Astrocyte of the spinal cord (primary cell): Measurements from ENCODE around the gene TPMT.

Source experiments
- DNase-seq: peaks from one replicate; pipeline ENCODE4 v3.0.0; 2011; ENCODE audit warnings: low read depth, low spot score
- H3K4me3 ChIP-seq: 2 replicates; pipeline ENCODE4 v1.5.1; 2011; ENCODE audit warnings: low read depth, mild to moderate bottlenecking, low read length, moderate library complexity
- CTCF ChIP-seq: IDR thresholded peaks from 2 replicates; pipeline ENCODE4 v1.5.1; 2012; ENCODE audit warnings: low read depth, mild to moderate bottlenecking, low read length, inconsistent platforms
- in situ Hi-C: cut with HindIII; loops from 2 replicates; pipeline ENCODE4 v1.10.0; 2017; ENCODE audit warnings: low sequenced_read_pairs

The TPMT gene

GRCh38 chr6:18090349-18090786 is 64.5 kb downstream of the TPMT start:
- no peak for DNase-seq
- no peak for TF ChIP-seq CTCF
- H3K4me3 ChIP-seq, result no peak overlapping the region
- in situ Hi-C loops, result no loop called here

- in situ Hi-C loops, result no loop called here
- TF ChIP-seq CTCF, result no peak
- no peak for DNase-seq
- H3K4me3 ChIP-seq, result no peak overlapping the region
These were observed 66.2 kb downstream of the TPMT start for GRCh38 chr6:18088419-18089296.

DNA sequence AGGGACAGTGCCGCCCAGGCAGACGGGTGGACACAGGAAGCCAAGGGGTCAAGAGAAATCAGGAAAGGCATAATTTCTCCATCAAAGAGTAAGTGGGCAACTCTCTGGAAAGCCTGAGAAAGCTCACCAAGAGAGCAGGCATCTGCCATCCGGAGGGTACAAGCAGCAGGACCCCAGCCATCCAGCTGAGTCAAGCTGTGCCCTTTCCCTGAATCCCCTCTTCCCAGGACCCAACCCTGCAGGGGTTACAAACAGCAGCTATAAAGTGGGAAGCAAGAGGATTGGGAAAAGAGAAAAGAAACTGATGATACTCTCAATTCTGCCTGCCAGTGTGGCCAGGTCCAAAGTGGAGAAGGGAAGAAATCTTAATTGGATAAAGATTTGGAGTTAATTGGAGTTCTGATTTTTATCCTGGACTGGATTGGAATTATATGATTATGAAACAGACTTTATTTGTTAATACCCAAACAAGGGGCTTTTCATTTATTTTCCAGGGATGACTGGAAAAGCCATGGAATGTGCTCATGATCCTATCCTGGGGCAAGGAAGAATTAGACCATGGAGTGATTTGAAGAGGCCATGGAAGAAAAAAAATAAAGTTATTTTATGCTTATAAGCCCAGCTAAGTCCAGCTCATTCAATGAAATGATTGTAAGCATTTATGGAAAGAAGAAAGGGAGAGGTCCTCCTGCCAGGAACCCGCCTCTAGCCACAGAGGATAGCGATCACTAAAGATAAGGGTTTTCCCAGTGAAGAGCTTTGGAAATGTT is 67.3 kb downstream of the TPMT start:
- no peak for DNase-seq
- in situ Hi-C loops, result no loop called here
- no peak overlapping the region for H3K4me3 ChIP-seq
- TF ChIP-seq CTCF, result no peak

DNA sequence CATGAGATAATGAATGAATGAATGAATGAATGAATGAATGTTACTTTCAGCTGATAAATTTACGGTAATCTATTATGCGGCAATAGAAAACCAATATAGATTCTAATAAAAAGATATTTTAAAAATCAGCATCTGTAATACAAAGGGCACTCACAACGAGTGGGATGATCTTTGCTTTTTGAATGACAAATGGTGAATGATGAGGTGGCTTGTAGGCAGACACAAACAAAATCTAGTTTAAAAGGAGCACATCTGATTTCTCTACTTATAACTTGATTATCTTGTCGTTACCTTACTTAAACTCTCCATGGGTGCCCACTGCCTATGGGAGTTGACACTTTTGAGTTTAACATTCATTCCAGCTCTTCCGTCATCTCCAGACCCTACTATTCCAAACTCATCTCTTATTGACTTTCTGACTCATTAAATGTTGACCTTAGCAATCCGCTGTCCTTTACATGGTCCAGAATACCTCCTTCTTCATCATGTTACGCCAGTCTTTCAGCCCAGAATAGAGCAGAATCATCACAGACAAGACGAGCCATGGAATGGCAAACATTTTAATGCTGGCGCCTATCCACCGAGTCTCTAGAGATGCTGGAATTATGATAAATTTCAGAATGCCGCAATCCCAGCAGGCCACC is 73.7 kb downstream of the TPMT start:
- H3K4me3 ChIP-seq, result no peak overlapping the region
- no peak for TF ChIP-seq CTCF
- in situ Hi-C loops, result no loop called here
- no peak for DNase-seq

DNA sequence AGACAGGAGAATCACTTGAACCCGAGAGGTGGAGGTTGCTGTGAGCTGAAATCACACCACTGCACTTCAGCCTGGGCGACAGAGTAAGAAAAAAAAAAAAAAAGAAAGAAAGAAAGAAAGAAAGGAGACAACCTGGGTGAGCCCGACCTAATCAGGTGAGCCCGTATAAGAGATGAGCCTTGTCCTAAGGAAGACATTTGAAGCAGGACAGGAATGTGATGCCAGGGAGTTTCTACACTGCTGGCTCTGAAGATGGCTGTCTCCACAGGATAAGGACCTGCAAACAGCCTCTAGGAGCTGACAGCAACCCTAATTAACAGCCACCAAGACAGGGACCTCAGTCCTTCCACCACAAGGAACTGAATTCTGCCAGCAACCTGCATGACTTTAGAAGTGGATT is 74.3 kb downstream of the TPMT start:
- no peak for TF ChIP-seq CTCF
- DNase-seq, result no peak
- H3K4me3 ChIP-seq, result no peak overlapping the region
- in situ Hi-C loops, result no loop called here

GRCh38 chr6:18078866-18079265 is 76.0 kb downstream of the TPMT start:
- no peak for DNase-seq
- no peak overlapping the region for H3K4me3 ChIP-seq
- no peak for TF ChIP-seq CTCF
- in situ Hi-C loops, result no loop called here
